ENCODE measurements around the gene NMNAT2. TPM values are rescaled to one million over a fixed set of nuclear protein-coding genes. Genes with fewer than 3 reads are reported as not detected.

NMNAT2 gene
- total RNA-seq, 1 experiment from 2014 or later: 0.17 TPM

DNA sequence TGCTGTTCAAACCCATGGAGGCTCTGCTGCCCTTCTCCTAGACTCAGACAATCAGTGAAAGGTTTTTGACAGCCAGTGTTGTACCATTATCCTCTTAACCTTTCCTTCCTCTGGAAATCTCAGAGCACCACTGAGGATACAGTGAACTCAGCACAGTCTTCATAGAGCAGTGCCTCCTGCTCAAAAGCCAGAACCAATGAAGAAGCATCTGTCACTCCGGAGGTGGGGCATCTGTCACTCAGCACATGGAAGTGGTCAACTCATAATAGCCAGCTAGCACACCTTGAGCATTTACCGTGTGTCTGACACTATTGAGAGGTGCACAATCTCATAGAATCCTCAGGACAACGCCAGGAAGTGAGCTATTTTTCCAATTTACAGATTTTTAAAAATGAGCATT is 62.4 kb downstream of the NMNAT2 start:
- CTCF ChIA-PET: no interaction called here
- intact Hi-C loops (cut with micrococcal nuclease; ENCODE audit: unreplicated experiment): no loop called here
- Histone ChIP-seq H3K36me3 (ENCODE audit: insufficient read depth, low read length, poor library complexity, severe bottlenecking) (no peaks in the 10 kb centered on the region), H3K4me1 (ENCODE audit: insufficient read depth, low read length, poor library complexity, severe bottlenecking) (no peaks in the 10 kb centered on the region), H3K27me3 (replicated peaks; ENCODE audit: insufficient read depth, low read depth, low read length, poor library complexity) (no peaks in the 10 kb centered on the region), H3K9me3 (ENCODE audit: low read depth, low read length, poor library complexity, severe bottlenecking) (no peaks in the 10 kb centered on the region), H3K27ac (ENCODE audit: low read depth, low read length, poor library complexity, severe bottlenecking) (no peak overlapping the region), H3K4me3 (ENCODE audit: low read depth, low read length, poor library complexity, severe bottlenecking) (no peak overlapping the region)
- TF ChIP-seq EZH2 (IDR thresholded peaks at IDR 0.05; ENCODE audit: borderline replicate concordance, low read depth, low read length, poor library complexity, severe bottlenecking): no peak
- no peak for DNase-seq (ENCODE audit: low spot score)
- POLR2A ChIA-PET (ENCODE audit: low non-redundant PET): no interaction called here
- BruUV-seq (replicated peaks): no TSS peak

DNA sequence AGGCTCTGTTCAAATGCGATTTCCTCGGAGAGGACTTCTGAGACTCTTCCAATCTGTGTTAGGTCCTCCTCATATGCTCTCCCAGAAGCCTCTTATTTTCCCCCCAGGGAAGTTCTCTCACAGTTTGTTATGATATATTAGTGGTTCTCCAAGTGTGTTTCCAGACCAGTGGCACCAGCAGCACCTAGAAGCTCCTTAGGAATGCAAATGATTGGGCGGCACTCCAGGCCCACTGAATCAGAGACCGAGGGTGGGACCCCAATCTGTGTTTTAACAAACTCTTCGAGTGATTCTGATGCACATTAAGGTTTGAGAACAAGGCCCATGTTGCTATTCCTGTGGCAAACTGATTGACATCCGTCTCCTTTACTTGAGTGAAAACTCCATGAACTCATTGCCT is 63.0 kb downstream of the NMNAT2 start:
- DNase-seq (ENCODE audit: low spot score): no peak
- Histone ChIP-seq H3K9me3 (ENCODE audit: low read depth, low read length, poor library complexity, severe bottlenecking) (no peaks in the 10 kb centered on the region), H3K36me3 (ENCODE audit: insufficient read depth, low read length, poor library complexity, severe bottlenecking) (no peaks in the 10 kb centered on the region), H3K4me1 (ENCODE audit: insufficient read depth, low read length, poor library complexity, severe bottlenecking) (no peaks in the 10 kb centered on the region), H3K27ac (ENCODE audit: low read depth, low read length, poor library complexity, severe bottlenecking) (no peak overlapping the region), H3K27me3 (replicated peaks; ENCODE audit: insufficient read depth, low read depth, low read length, poor library complexity) (no peaks in the 10 kb centered on the region), H3K4me3 (ENCODE audit: low read depth, low read length, poor library complexity, severe bottlenecking) (no peak overlapping the region)
- intact Hi-C loops (cut with micrococcal nuclease; ENCODE audit: unreplicated experiment): no loop called here
- TF ChIP-seq, protein P1, sequence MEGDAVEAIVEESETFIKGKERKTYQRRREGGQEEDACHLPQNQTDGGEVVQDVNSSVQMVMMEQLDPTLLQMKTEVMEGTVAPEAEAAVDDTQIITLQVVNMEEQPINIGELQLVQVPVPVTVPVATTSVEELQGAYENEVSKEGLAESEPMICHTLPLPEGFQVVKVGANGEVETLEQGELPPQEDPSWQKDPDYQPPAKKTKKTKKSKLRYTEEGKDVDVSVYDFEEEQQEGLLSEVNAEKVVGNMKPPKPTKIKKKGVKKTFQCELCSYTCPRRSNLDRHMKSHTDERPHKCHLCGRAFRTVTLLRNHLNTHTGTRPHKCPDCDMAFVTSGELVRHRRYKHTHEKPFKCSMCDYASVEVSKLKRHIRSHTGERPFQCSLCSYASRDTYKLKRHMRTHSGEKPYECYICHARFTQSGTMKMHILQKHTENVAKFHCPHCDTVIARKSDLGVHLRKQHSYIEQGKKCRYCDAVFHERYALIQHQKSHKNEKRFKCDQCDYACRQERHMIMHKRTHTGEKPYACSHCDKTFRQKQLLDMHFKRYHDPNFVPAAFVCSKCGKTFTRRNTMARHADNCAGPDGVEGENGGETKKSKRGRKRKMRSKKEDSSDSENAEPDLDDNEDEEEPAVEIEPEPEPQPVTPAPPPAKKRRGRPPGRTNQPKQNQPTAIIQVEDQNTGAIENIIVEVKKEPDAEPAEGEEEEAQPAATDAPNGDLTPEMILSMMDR (conservative IDR thresholded peaks at IDR 0.05; ENCODE audit: low read depth, low read length): no peak
- no peak for TF ChIP-seq EZH2 (IDR thresholded peaks at IDR 0.05; ENCODE audit: borderline replicate concordance, low read depth, low read length, poor library complexity, severe bottlenecking)
- POLR2A ChIA-PET (ENCODE audit: low non-redundant PET): no interaction called here
- CTCF ChIA-PET: no interaction called here
- no TSS peak for BruUV-seq (replicated peaks)

- no peaks in the 10 kb centered on the region for H3K4me1 ChIP-seq (ENCODE audit: insufficient read depth, low read length, poor library complexity, severe bottlenecking)
- POLR2A ChIA-PET (ENCODE audit: low non-redundant PET): no interaction called here
- intact Hi-C loops (cut with micrococcal nuclease; ENCODE audit: unreplicated experiment): no loop called here
- peak; percentile 22 for DNase-seq (ENCODE audit: low spot score)
- CTCF ChIA-PET: no interaction called here
- TF ChIP-seq, protein P1 (conservative IDR thresholded peaks at IDR 0.05; ENCODE audit: low read depth, low read length): no peak
- TF ChIP-seq EZH2 (IDR thresholded peaks at IDR 0.05; ENCODE audit: borderline replicate concordance, low read depth, low read length, poor library complexity, severe bottlenecking): no peak
- no peak overlapping the region for H3K4me3 ChIP-seq (ENCODE audit: low read depth, low read length, poor library complexity, severe bottlenecking)
- no peaks in the 10 kb centered on the region for H3K27me3 ChIP-seq (replicated peaks; ENCODE audit: insufficient read depth, low read depth, low read length, poor library complexity)
- H3K36me3 ChIP-seq (ENCODE audit: insufficient read depth, low read length, poor library complexity, severe bottlenecking): no peaks in the 10 kb centered on the region
- H3K27ac ChIP-seq (ENCODE audit: low read depth, low read length, poor library complexity, severe bottlenecking): no peak overlapping the region
- BruUV-seq (replicated peaks): no TSS peak
- H3K9me3 ChIP-seq (ENCODE audit: low read depth, low read length, poor library complexity, severe bottlenecking): no peaks in the 10 kb centered on the region
Measured at GRCh38 chr1:183353597-183353996, 64.6 kb downstream of the NMNAT2 start.

DNA sequence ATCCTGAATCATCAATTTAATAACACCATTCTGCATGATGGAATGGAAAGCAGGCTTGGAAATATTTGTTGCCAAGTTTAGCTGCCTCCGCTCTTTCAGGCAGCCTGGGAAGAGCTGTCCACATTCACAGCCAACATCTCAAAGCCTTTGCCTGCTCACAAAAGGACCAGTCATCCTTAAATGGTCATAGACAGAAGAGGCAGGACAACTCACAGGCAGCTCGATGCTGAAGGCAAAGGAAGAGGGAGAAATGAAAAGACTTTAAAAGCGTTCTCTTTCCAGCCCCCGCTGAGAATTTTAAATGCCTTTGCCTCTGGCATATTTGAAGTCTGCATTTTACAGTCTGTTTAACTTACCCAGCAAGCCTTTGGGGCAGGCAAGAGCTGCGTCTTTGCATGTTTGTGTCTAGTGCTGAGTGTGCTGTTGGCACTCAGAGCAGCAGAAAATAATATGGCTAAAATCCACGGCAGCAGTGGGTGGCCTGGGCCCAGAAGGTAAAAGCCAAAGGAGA is 68.9 kb downstream of the NMNAT2 start:
- no peak for TF ChIP-seq EZH2 (IDR thresholded peaks at IDR 0.05; ENCODE audit: borderline replicate concordance, low read depth, low read length, poor library complexity, severe bottlenecking)
- Histone ChIP-seq H3K4me3 (ENCODE audit: low read depth, low read length, poor library complexity, severe bottlenecking) (no peak overlapping the region), H3K4me1 (ENCODE audit: insufficient read depth, low read length, poor library complexity, severe bottlenecking) (no peaks in the 10 kb centered on the region), H3K9me3 (ENCODE audit: low read depth, low read length, poor library complexity, severe bottlenecking) (no peaks in the 10 kb centered on the region), H3K27me3 (replicated peaks; ENCODE audit: insufficient read depth, low read depth, low read length, poor library complexity) (no peaks in the 10 kb centered on the region), H3K36me3 (ENCODE audit: insufficient read depth, low read length, poor library complexity, severe bottlenecking) (no peaks in the 10 kb centered on the region), H3K27ac (ENCODE audit: low read depth, low read length, poor library complexity, severe bottlenecking) (no peak overlapping the region)
- DNase-seq (ENCODE audit: low spot score): peak; percentile 48
- CTCF ChIA-PET: no interaction called here
- BruUV-seq (replicated peaks): no TSS peak
- POLR2A ChIA-PET (ENCODE audit: low non-redundant PET): no interaction called here
- intact Hi-C loops (cut with micrococcal nuclease; ENCODE audit: unreplicated experiment): no loop called here
